PC-9 (cell line): ENCODE measurements around the gene PLEKHA1. TPM values are rescaled to one million over a fixed set of nuclear protein-coding genes. Genes with fewer than 3 reads are reported as not detected.

Experiments used
- BruUV-seq: library from RNA; stranded (reverse); fragments of 400-500 nt; replicated peaks from 2 replicates; lab custom pipeline; 2021; lab: Mats Ljungman, UMichigan
- CTCF ChIA-PET: fragments of 300-600 bp; sonication (Branson Sonifier 250); formaldehyde crosslinking; loops from one replicate; lab custom pipeline; 2022; ENCODE audit warnings: antibody characterized with exemption; lab: Charles Lee
- POLR2A ChIA-PET: fragments of 300-600 bp; sonication (Branson Sonifier 250); formaldehyde crosslinking; loops from one replicate; lab custom pipeline; 2022; ENCODE audit warnings: antibody characterized with exemption; ENCODE audit not compliant: unreplicated experiment; lab: Charles Lee
- DNase-seq, 2 experiments: peaks; one replicate each; pipeline versions ENCODE4 v3.0.0 to v3.0.0-alpha.2; 2015 to 2022; ENCODE audit warnings: mixed read lengths in 1 of 2
- H2AFZ ChIP-seq: fragments of 200-600 bp; sonication (generic); 2 replicates; pipeline ENCODE4 v1.8.1; 2017; ENCODE audit warnings: antibody characterized with exemption
- H3F3A ChIP-seq: fragments of 200-600 bp; sonication (generic); 2 replicates; pipeline ENCODE4 v1.8.1; 2017; ENCODE audit warnings: antibody characterized with exemption, mild to moderate bottlenecking, low read depth; ENCODE audit not compliant: insufficient read depth
- H3K27ac ChIP-seq: fragments of 200-600 bp; sonication (generic); 2 replicates; pipeline ENCODE4 v1.6.1; 2016; ENCODE audit warnings: mixed run types
- H3K27me3 ChIP-seq: fragments of 200-600 bp; sonication (generic); 2 replicates; pipeline ENCODE4 v1.6.1; 2016; ENCODE audit warnings: low read depth, mixed run types; ENCODE audit not compliant: insufficient read depth
- H3K36me3 ChIP-seq: fragments of 200-600 bp; sonication (generic); 2 replicates; pipeline ENCODE4 v1.6.1; 2016; ENCODE audit warnings: low read depth, mixed run types
- H3K4me1 ChIP-seq: fragments of 200-600 bp; sonication (generic); replicated peaks from 2 replicates; pipeline ENCODE4 v1.6.1; 2016; ENCODE audit warnings: mixed run types; ENCODE audit not compliant: insufficient read depth
- H3K4me2 ChIP-seq: fragments of 200-600 bp; sonication (generic); 2 replicates; pipeline ENCODE4 v1.6.1; 2017; ENCODE audit warnings: mixed run types
- H3K4me3 ChIP-seq: fragments of 200-600 bp; sonication (generic); 2 replicates; pipeline ENCODE4 v1.6.1; 2016; ENCODE audit warnings: mixed run types
- H3K79me2 ChIP-seq: fragments of 200-600 bp; sonication (generic); 2 replicates; pipeline ENCODE4 v1.6.1; 2017; ENCODE audit warnings: low read depth, mixed run types
- H3K9me2 ChIP-seq: fragments of 200-600 bp; sonication (generic); 2 replicates; pipeline ENCODE4 v1.8.1; 2017; ENCODE audit warnings: mild to moderate bottlenecking; ENCODE audit not compliant: insufficient read depth
- H3K9me3 ChIP-seq: fragments of 200-600 bp; sonication (generic); 2 replicates; pipeline ENCODE4 v1.8.1; 2016; ENCODE audit warnings: low read depth; ENCODE audit not compliant: insufficient read depth
- H4K20me1 ChIP-seq: fragments of 200-600 bp; sonication (generic); 2 replicates; pipeline ENCODE4 v1.8.1; 2017; ENCODE audit not compliant: insufficient read depth
- CTCF ChIP-seq: fragments of 200-600 bp; sonication (generic); conservative IDR thresholded peaks from 2 replicates; pipeline ENCODE4 v1.6.1; 2017; ENCODE audit warnings: mixed run types, antibody characterized with exemption, mild to moderate bottlenecking, moderate library complexity
- EZH2 ChIP-seq: fragments of 200-600 bp; sonication (generic); IDR thresholded peaks from 2 replicates; pipeline ENCODE4 v1.8.0; 2017; ENCODE audit warnings: antibody characterized with exemption, low read depth
- intact Hi-C: fragments of 100-400 bp; cut with micrococcal nuclease; formaldehyde crosslinking; loops from one replicate; pipeline ENCODE4 v1.10.0; 2022; ENCODE audit not compliant: unreplicated experiment
- total RNA-seq: library from RNA; stranded (reverse); gene quantifications from 2 replicates; pipeline ENCODE4 v1.2.3, GENCODE V29; 2021

The PLEKHA1 gene
- total RNA-seq, 1 experiment from 2014 or later = 33.8 TPM

- POLR2A ChIA-PET = no interaction called here
- Histone ChIP-seq H3K36me3 (no peaks in the 10 kb centered on the region), H3K4me3 (no peak overlapping the region), H3K9me2 (no peaks in the 10 kb centered on the region), H3K27me3 (peaks cover 9% of the 10 kb centered on the region; the same call in 1 of the 2 replicates), H3K79me2 (no peaks in the 10 kb centered on the region), H3K4me2 (no peak overlapping the region), H4K20me1 (no peaks in the 10 kb centered on the region), H3K9me3 (no peaks in the 10 kb centered on the region), H3F3A (no peaks in the 10 kb centered on the region), H3K4me1 (no peaks in the 10 kb centered on the region), H2AFZ (no peak overlapping the region), H3K27ac (no peak overlapping the region)
- intact Hi-C loops = no loop called here
- BruUV-seq = no TSS peak
- TF ChIP-seq EZH2 (no peak), CTCF (no peak)
- CTCF ChIA-PET = interaction anchor here (0.6 kb wide), 1 partner anchor 198 kb away, joined by 4 read pairs; no protein-coding TSS in a partner anchor
- no peak for DNase-seq
Measured at GRCh38 chr10:122459561-122460273, 85.2 kb downstream of the PLEKHA1 start.

GRCh38 chr10:122460891-122461293, 86.4 kb downstream of the PLEKHA1 start:
- POLR2A ChIA-PET = no interaction called here
- Histone ChIP-seq H3K27ac (no peak overlapping the region), H2AFZ (no peak overlapping the region), H3K27me3 (peaks cover 9% of the 10 kb centered on the region; the same call in 1 of the 2 replicates), H3K9me3 (no peaks in the 10 kb centered on the region), H3K4me3 (no peak overlapping the region), H3F3A (no peaks in the 10 kb centered on the region), H3K36me3 (no peaks in the 10 kb centered on the region), H3K9me2 (no peaks in the 10 kb centered on the region), H4K20me1 (no peaks in the 10 kb centered on the region), H3K4me1 (no peaks in the 10 kb centered on the region), H3K4me2 (no peak overlapping the region), H3K79me2 (no peaks in the 10 kb centered on the region)
- CTCF ChIA-PET = no interaction called here
- BruUV-seq = no TSS peak
- no peak for TF ChIP-seq CTCF
- no peak for DNase-seq
- intact Hi-C loops = no loop called here

- POLR2A ChIA-PET = no interaction called here
- no peaks in the 10 kb centered on the region for H3K4me1 ChIP-seq
- no TSS peak for BruUV-seq
- no peaks in the 10 kb centered on the region for H3K36me3 ChIP-seq
- no peaks in the 10 kb centered on the region for H3F3A ChIP-seq
- no peaks in the 10 kb centered on the region for H4K20me1 ChIP-seq
- TF ChIP-seq EZH2 (no peak), CTCF (no peak)
- peaks cover 9% of the 10 kb centered on the region for H3K27me3 ChIP-seq
- H3K79me2 ChIP-seq = no peaks in the 10 kb centered on the region
- no peaks in the 10 kb centered on the region for H3K9me3 ChIP-seq
- DNase-seq = peak in 1 of 2 experiments; percentile 61
- no peak within 1 kb of the TSS for H3K4me2 ChIP-seq
- CTCF ChIA-PET = no interaction called here
- no peak within 1 kb of the TSS for H3K27ac ChIP-seq
- H3K4me3 ChIP-seq = no peak within 1 kb of the TSS
- no peaks in the 10 kb centered on the region for H3K9me2 ChIP-seq
- H2AFZ ChIP-seq = no peak within 1 kb of the TSS
- intact Hi-C loops = no loop called here
Measured at GRCh38 chr10:122461367-122461728, 86.8 kb downstream of the PLEKHA1 start, which contains the start of gene HTRA1. TSS of gene HTRA1 (plus strand) at chr10:122461553. CDS start at chr10:122461653, 100 bp downstream.
